NCI-H1417 treated with DMSO at 0.1 percent for 48 hours (cell line): ENCODE data around the gene ZNF281.
A peak's percentile ranks its signal among the peaks of the same experiment; 100 is the strongest.
"Not testable (repeated sequence)": the region's sequence is repeated elsewhere in the genome, so short reads cannot be mapped to it uniquely, and the experiment has no call there.

Source experiments
- DNase-seq: peaks from one replicate; lab custom pipeline; 2025; lab: John Stamatoyannopoulos, UW

ZNF281 gene

GRCh38 chr1:200409761-200410565 lies at the start of gene ZNF281:
ZNF281 (minus strand) TSS chr1:200410036; CDS start chr1:200409705, 331 bp downstream.
- DNase-seq, result peak; percentile 76

GRCh38 chr1:200458780-200459179 lies 48.9 kb upstream of the ZNF281 start:
- DNase-seq, result no peak

GRCh38 chr1:200457810-200458209 lies 48.0 kb upstream of the ZNF281 start:
- DNase-seq, result no peak

- DNase-seq, result no peak
These were observed 44.6 kb upstream of the ZNF281 start for GRCh38 chr1:200454425-200454824.

- no peak for DNase-seq
These were observed 43.7 kb upstream of the ZNF281 start for GRCh38 chr1:200453553-200453905.

- DNase-seq, result no peak
These were observed 43.2 kb upstream of the ZNF281 start for GRCh38 chr1:200452850-200453552.

GRCh38 chr1:200448034-200448762 lies 38.4 kb upstream of the ZNF281 start:
- no peak for DNase-seq

GRCh38 chr1:200445213-200445612 lies 35.4 kb upstream of the ZNF281 start:
- DNase-seq, result no peak

GRCh38 chr1:200444478-200444877 lies 34.6 kb upstream of the ZNF281 start:
- no peak for DNase-seq

- no peak for DNase-seq
These were observed 34.0 kb upstream of the ZNF281 start for GRCh38 chr1:200443860-200444259.

- no peak for DNase-seq
These were observed 32.8 kb upstream of the ZNF281 start for GRCh38 chr1:200442537-200443156.

- no peak for DNase-seq
These were observed 32.2 kb upstream of the ZNF281 start for GRCh38 chr1:200442023-200442422.

- no peak for DNase-seq
These were observed 29.1 kb upstream of the ZNF281 start for GRCh38 chr1:200438911-200439310.

GRCh38 chr1:200438413-200438812 lies 28.6 kb upstream of the ZNF281 start:
- DNase-seq, result not testable (repeated sequence)

GRCh38 chr1:200437556-200438203 lies 27.8 kb upstream of the ZNF281 start:
- DNase-seq, result no peak

- no peak for DNase-seq
These were observed 27.3 kb upstream of the ZNF281 start for GRCh38 chr1:200437088-200437487.

GRCh38 chr1:200436436-200436835 lies 26.6 kb upstream of the ZNF281 start:
- no peak for DNase-seq

GRCh38 chr1:200435200-200435780 lies 25.5 kb upstream of the ZNF281 start:
- no peak for DNase-seq

- no peak for DNase-seq
These were observed 23.8 kb upstream of the ZNF281 start for GRCh38 chr1:200433586-200433985.

GRCh38 chr1:200432586-200432985 lies 22.8 kb upstream of the ZNF281 start:
- no peak for DNase-seq

- no peak for DNase-seq
These were observed 19.4 kb upstream of the ZNF281 start for GRCh38 chr1:200429221-200429751.
